ENCODE data around the gene SF3B6. TPM values are rescaled to one million over a fixed set of nuclear protein-coding genes. Genes with fewer than 3 reads are reported as not detected.

Gene SF3B6
- total RNA-seq, 1 experiment from 2014 or later = 132 TPM

GRCh38 chr2:24017711-24018110 lies 58.4 kb downstream of the SF3B6 start:
- WGBS (ENCODE audit: extremely low coverage, insufficient read length, low lambda C conversion rate) = no CpG with 5 or more reads among the region's 8 CpGs
- H4K91ac ChIP-seq (ENCODE audit: insufficient read length, low read depth, low read length) = no peak overlapping the region
- peaks cover 2% of the 10 kb centered on the region for H3K23me2 ChIP-seq (ENCODE audit: insufficient read length, low read depth, low read length, poor library complexity, severe bottlenecking)
- H3K14ac ChIP-seq (ENCODE audit: insufficient read depth, low read length) = no peak overlapping the region
- H2BK15ac ChIP-seq (ENCODE audit: low read depth, low read length) = no peak overlapping the region
- H3K27ac ChIP-seq (ENCODE audit: insufficient read length, low read depth, low read length) = no peak overlapping the region
- H3K4me2 ChIP-seq (ENCODE audit: insufficient read depth, insufficient read length, low read length) = no peak overlapping the region
- DNase-seq = no peak
- no peak overlapping the region for H2BK20ac ChIP-seq (ENCODE audit: low read depth, low read length, poor library complexity, severe bottlenecking)
- H2BK5ac ChIP-seq (ENCODE audit: insufficient read length, low read length) = no peak overlapping the region
- H3K27ac Mint-ChIP-seq = peak overlapping the region in 1 of 3 experiments; percentile 86; a peak in 2 of 7 replicates
- no peaks in the 10 kb centered on the region for H3K27me3 Mint-ChIP-seq (ENCODE audit: low read depth)
- H3K4me1 Mint-ChIP-seq = peaks cover 25% of the 10 kb centered on the region in 2 experiments
- H3K9ac ChIP-seq (ENCODE audit: extremely low read depth, insufficient read length, low read length) = no peak overlapping the region
- no peak overlapping the region for H4K5ac ChIP-seq (ENCODE audit: insufficient read length, low read depth, low read length)
- H3K36me3 Mint-ChIP-seq (ENCODE audit: insufficient read depth in 1 of 3, low read depth in 3 of 3) = peaks cover 5 to 9% (median 7%) of the 10 kb centered on the region in 3 experiments; a peak in 6 of 7 replicates
- no peaks in the 10 kb centered on the region; the same call in 1 of the 2 replicates for H3K4me1 ChIP-seq (ENCODE audit: insufficient read depth, low read length)
- H2BK120ac ChIP-seq (ENCODE audit: low read depth, low read length, poor library complexity, severe bottlenecking) = no peak overlapping the region
- no peaks in the 10 kb centered on the region for H3K27me3 ChIP-seq (ENCODE audit: insufficient read depth, low read length)
- H3K4me3 Mint-ChIP-seq = no peak overlapping the region
- no peak overlapping the region for H2AK5ac ChIP-seq (ENCODE audit: insufficient read length, low read length)
- H3K79me1 ChIP-seq (ENCODE audit: insufficient read depth, low read depth, low read length, poor library complexity, severe bottlenecking) = no peaks in the 10 kb centered on the region
- no peak overlapping the region for H4K8ac ChIP-seq (replicated peaks; ENCODE audit: insufficient read length, low read depth, low read length)
- no peak overlapping the region for H3K56ac ChIP-seq (ENCODE audit: insufficient read length, low read depth, low read length)
- no peak overlapping the region for H3K18ac ChIP-seq (ENCODE audit: insufficient read length, low read depth, low read length)
- H2AFZ ChIP-seq (ENCODE audit: low read length) = no peak overlapping the region
- H3K23ac ChIP-seq (ENCODE audit: insufficient read length, low read depth, low read length) = no peak overlapping the region
- H4K20me1 ChIP-seq (ENCODE audit: control insufficient read depth, insufficient read depth, insufficient read length) = no peaks in the 10 kb centered on the region
- no peak overlapping the region for H3T11ph ChIP-seq (ENCODE audit: low read length)
- no peaks in the 10 kb centered on the region for H3K79me2 ChIP-seq (ENCODE audit: insufficient read depth, low read length)
- no peak overlapping the region for H3K4ac ChIP-seq (ENCODE audit: low read depth, low read length)
- no peak overlapping the region for H2BK12ac ChIP-seq (ENCODE audit: insufficient read length, low read depth, low read length)
- H3K9me3 ChIP-seq (ENCODE audit: control insufficient read depth, low read depth, low read length) = no peaks in the 10 kb centered on the region
- no peaks in the 10 kb centered on the region for H3K9me3 Mint-ChIP-seq
- no peak for TF ChIP-seq CTCF (conservative IDR thresholded peaks at IDR 0.05)

Other genes with a start within 250 kb of the SF3B6 start
- 17.5 and 21.4 TPM in 2 replicates for gene ATAD2B, start 149.2 kb downstream of the SF3B6 start, total RNA-seq (2021)
- gene UBXN2A, start 135.9 kb downstream of the SF3B6 start, total RNA-seq (2021) = 19.7 and 20.0 TPM in 2 replicates
- 0.42 and 1.3 TPM in 2 replicates for gene MFSD2B, start 66.2 kb downstream of the SF3B6 start, total RNA-seq (2021)
- gene WDCP, start 28.9 kb downstream of the SF3B6 start, total RNA-seq (2021) = 36.9 and 40.0 TPM in 2 replicates
- 59.7 and 61.6 TPM in 2 replicates for gene FKBP1B, start 26.6 kb downstream of the SF3B6 start, total RNA-seq (2021)
- 45.7 and 48.1 TPM in 2 replicates for gene TP53I3, start 8.5 kb upstream of the SF3B6 start, total RNA-seq (2021)
- gene PFN4, start 47.0 kb upstream of the SF3B6 start, total RNA-seq (2021) = not detected in 2 replicates
- 6.5 and 6.7 TPM in 2 replicates for gene FAM228B, start 47.1 kb upstream of the SF3B6 start, total RNA-seq (2021)
- not detected in 2 replicates for gene FAM228A, start 98.7 kb upstream of the SF3B6 start, total RNA-seq (2021)